AG04449 (cell line): Measurements from ENCODE around the gene OBSCN.

ENCODE experiments used
- CTCF ChIA-PET: fragments of 350-600 bp; formaldehyde crosslinking; extraction: SDS; loops from one replicate; lab custom pipeline; 2021; ENCODE audit warnings: antibody characterized with exemption; lab: Yijun Ruan, JAX
- POLR2A ChIA-PET: fragments of 400-600, 350-600 bp; formaldehyde crosslinking; extraction: SDS; loops from one replicate; lab custom pipeline; 2020; ENCODE audit warnings: antibody characterized with exemption, inconsistent platforms; lab: Yijun Ruan, JAX
- DNase-seq: peaks from one replicate; pipeline ENCODE4 v3.0.0-alpha.2; 2010; ENCODE audit warnings: low read depth, low spot score
- H3K4me3 ChIP-seq: 2 replicates; pipeline ENCODE4 v1.5.1; 2011; ENCODE audit warnings: low read depth, mild to moderate bottlenecking, control low read depth, low read length
- CTCF ChIP-seq: IDR thresholded peaks from one replicate; pipeline ENCODE4 v1.5.1; 2011; ENCODE audit warnings: mild to moderate bottlenecking, moderate library complexity, low read length, control low read depth, inconsistent platforms; ENCODE audit not compliant: insufficient read depth; ENCODE audit errors: missing control alignments

OBSCN gene

GRCh38 chr1:228323401-228323800, 115.6 kb downstream of the OBSCN start:
- POLR2A ChIA-PET, result no interaction called here
- no peak for TF ChIP-seq CTCF
- H3K4me3 ChIP-seq, result no peak overlapping the region
- CTCF ChIA-PET, result no interaction called here
- no peak for DNase-seq

GRCh38 chr1:228325267-228325666, 117.4 kb downstream of the OBSCN start:
- DNase-seq, result no peak
- H3K4me3 ChIP-seq, result no peak overlapping the region
- no peak for TF ChIP-seq CTCF
- ChIA-PET CTCF (no interaction called here), POLR2A (no interaction called here)

GRCh38 chr1:228329887-228330286, 122.0 kb downstream of the OBSCN start:
- ChIA-PET POLR2A (no interaction called here), CTCF (no interaction called here)
- no peak overlapping the region for H3K4me3 ChIP-seq
- TF ChIP-seq CTCF, result no peak
- DNase-seq, result no peak

GRCh38 chr1:228332797-228333738, 125.2 kb downstream of the OBSCN start:
- no peak overlapping the region for H3K4me3 ChIP-seq
- TF ChIP-seq CTCF, result no peak
- POLR2A ChIA-PET, result no interaction called here
- DNase-seq, result no peak
- CTCF ChIA-PET, result no interaction called here

- no peak for TF ChIP-seq CTCF
- H3K4me3 ChIP-seq, result no peak overlapping the region
- ChIA-PET CTCF (no interaction called here), POLR2A (no interaction called here)
- DNase-seq, result no peak
Observed at GRCh38 chr1:228333739-228334115, 125.9 kb downstream of the OBSCN start.

GRCh38 chr1:228334226-228334935, 126.5 kb downstream of the OBSCN start:
- ChIA-PET CTCF (no interaction called here), POLR2A (no interaction called here)
- no peak for DNase-seq

More at GRCh38 chr1:228334226-228334935, 126.5 kb downstream of the OBSCN start:
- no peak for TF ChIP-seq CTCF
- H3K4me3 ChIP-seq, result no peak overlapping the region
